HepG2 (cell line): ENCODE data around the gene BET1L. TPM values are rescaled to one million over a fixed set of nuclear protein-coding genes. Genes with fewer than 3 reads are reported as not detected.

Source experiments
- ATAC-seq: fragments of 200-7000 bp; cut with Tn5 transposase; 3 replicates; pipeline ENCODE4 v1.9.1; 2020; ENCODE audit warnings: mild to moderate bottlenecking, moderate library complexity
- BruUV-seq: library from RNA; stranded (reverse); fragments of 400-500 nt; replicated peaks from 2 replicates; lab custom pipeline; 2021; lab: Mats Ljungman, UMichigan
- CTCF ChIA-PET: fragments of 300-600 bp; formaldehyde crosslinking; extraction: SDS; loops from one replicate; lab custom pipeline; 2021; ENCODE audit warnings: low total read pairs, inconsistent platforms, low intra/inter-chr PET ratio; lab: Yijun Ruan, JAX
- POLR2A ChIA-PET: fragments of 350-600 bp; sonication (Branson Sonifier 250); formaldehyde crosslinking; loops from one replicate; lab custom pipeline; 2020; ENCODE audit warnings: antibody characterized with exemption, inconsistent platforms; lab: Yijun Ruan, JAX
- DNase-seq: peaks from one replicate; pipeline ENCODE4 v3.0.0-alpha.2; 2015; ENCODE audit warnings: low spot score
- FAIRE-seq: peaks from 3 replicates; lab custom pipeline; 2011; peaks lifted over from hg19 to GRCh38; lab: Jason Lieb, UNC
- H2AFZ ChIP-seq: one replicate; pipeline ENCODE4 v1.6.1; 2011; ENCODE audit warnings: low read length, inconsistent platforms
- H3K27ac ChIP-seq: fragments of 300-600 bp; 3 replicates; pipeline ENCODE4 v1.8.0; 2011; ENCODE audit warnings: mixed run types, mild to moderate bottlenecking, mixed read lengths, low read length, inconsistent platforms; ENCODE audit not compliant: insufficient read depth; ENCODE audit errors: extremely low read length
- H3K27me3 ChIP-seq, 2 experiments: fragments of 200-600 bp in 1 of 2; 2 replicates in 1 of 2; 3 replicates in 1 of 2; pipeline versions ENCODE4 v1.6.0 to v1.8.0; 2011; ENCODE audit warnings: low read length in 2 of 2, mild to moderate bottlenecking in 2 of 2, moderate library complexity in 2 of 2, inconsistent platforms in 1 of 2; ENCODE audit not compliant: insufficient read depth in 2 of 2, control insufficient read depth in 1 of 2
- H3K36me3 ChIP-seq, 2 experiments: fragments of 200-600 bp in 1 of 2; replicated peaks in 1 of 2; 2 replicates in 1 of 2; 3 replicates in 1 of 2; pipeline versions ENCODE4 v1.5.1 to v1.8.0; 2011; ENCODE audit warnings: low read length in 2 of 2, inconsistent platforms in 1 of 2; ENCODE audit not compliant: insufficient read depth in 2 of 2, control insufficient read depth in 1 of 2
- H3K4me1 ChIP-seq: 2 replicates; pipeline ENCODE4 v1.5.1; 2012; ENCODE audit warnings: low read length, inconsistent platforms; ENCODE audit not compliant: insufficient read depth
- H3K4me2 ChIP-seq: 2 replicates; pipeline ENCODE4 v1.6.0; 2011; ENCODE audit warnings: low read depth, low read length, inconsistent platforms
- H3K4me3 ChIP-seq, 3 experiments: fragments of 200-600 bp in 1 of 3; sonication (generic), shearing (Covaris generic) in 1 of 3; replicated peaks in 1 of 3; 2 replicates each; pipeline ENCODE4 v1.5.1; 2011 to 2016; ENCODE audit warnings: low read length in 3 of 3, inconsistent platforms in 2 of 3, low read depth in 2 of 3, mild to moderate bottlenecking in 2 of 3, control low read depth in 1 of 3, mixed read lengths in 1 of 3; ENCODE audit not compliant: insufficient read depth in 1 of 3
- H3K79me2 ChIP-seq: one replicate; pipeline ENCODE4 v1.6.1; 2011; ENCODE audit warnings: low read length, inconsistent platforms; ENCODE audit not compliant: insufficient read depth
- H3K9ac ChIP-seq: 2 replicates; pipeline ENCODE4 v1.6.0; 2011; ENCODE audit warnings: mild to moderate bottlenecking, low read depth, low read length, inconsistent platforms; ENCODE audit not compliant: insufficient read depth
- H3K9me3 ChIP-seq: 2 replicates; pipeline ENCODE4 v1.5.1; 2012; ENCODE audit warnings: mild to moderate bottlenecking, low read length
- H4K20me1 ChIP-seq: 2 replicates; pipeline ENCODE4 v1.6.0; 2011; ENCODE audit warnings: inconsistent platforms, mild to moderate bottlenecking, low read length, moderate library complexity; ENCODE audit not compliant: insufficient read depth
- CERS6 ChIP-seq: sonication (generic); formaldehyde crosslinking; IDR thresholded peaks from 2 replicates; pipeline ENCODE4 v1.5.0; 2020; ENCODE audit warnings: missing genetic modification reagents
- DPF2 ChIP-seq: sonication (generic); formaldehyde crosslinking; IDR thresholded peaks from 2 replicates; pipeline ENCODE4 v1.4.0; 2020; ENCODE audit warnings: mild to moderate bottlenecking, low read depth, missing genetic modification reagents, borderline replicate concordance
- HMG20A ChIP-seq: IDR thresholded peaks from 2 replicates; pipeline ENCODE4 v1.6.1; 2016; ENCODE audit warnings: borderline replicate concordance
- MAZ ChIP-seq, 2 experiments: sonication (generic) in 1 of 2; formaldehyde crosslinking in 1 of 2; IDR thresholded peaks; 2 replicates each; pipeline versions ENCODE4 v1.5.0 to v1.6.1; 2012 to 2020; ENCODE audit warnings: low read depth in 2 of 2, mild to moderate bottlenecking in 2 of 2, borderline replicate concordance in 1 of 2, improper control_type of control experiment in 1 of 2, low read length in 1 of 2, missing genetic modification reagents in 1 of 2, moderate library complexity in 1 of 2
- MYPOP ChIP-seq: sonication (generic); formaldehyde crosslinking; IDR thresholded peaks from 2 replicates; pipeline ENCODE4 v1.8.1; 2023; ENCODE audit warnings: mild to moderate bottlenecking, moderate library complexity, missing genetic modification reagents
- NCOR1 ChIP-seq: fragments of 200-600 bp; sonication (generic); IDR thresholded peaks from 2 replicates; pipeline ENCODE4 v1.7.0; 2017; ENCODE audit warnings: antibody characterized with exemption, low read length, borderline replicate concordance
- NFKB2 ChIP-seq: sonication (generic); formaldehyde crosslinking; IDR thresholded peaks from 2 replicates; pipeline ENCODE4 v1.4.0; 2020; ENCODE audit warnings: missing genetic modification reagents, borderline replicate concordance
- PAF1 ChIP-seq: IDR thresholded peaks from 2 replicates; pipeline ENCODE4 v1.6.1; 2016; ENCODE audit warnings: missing genetic modification reagents, missing compliant biosample characterization
- POLR2A ChIP-seq, 2 experiments: IDR thresholded peaks; 2 replicates each; pipeline ENCODE4 v1.6.1; 2011; ENCODE audit warnings: low read depth in 2 of 2, low read length in 2 of 2, mild to moderate bottlenecking in 1 of 2, moderate library complexity in 1 of 2; ENCODE audit not compliant: insufficient read depth in 1 of 2
- RARG ChIP-seq: sonication (generic); formaldehyde crosslinking; IDR thresholded peaks from 2 replicates; pipeline ENCODE4 v1.4.0; 2020; ENCODE audit warnings: low read depth, mild to moderate bottlenecking, missing genetic modification reagents
- SMYD3 ChIP-seq: sonication (generic); formaldehyde crosslinking; IDR thresholded peaks from 2 replicates; pipeline ENCODE4 v1.8.1; 2023; ENCODE audit warnings: mild to moderate bottlenecking, missing genetic modification reagents
- ZBTB25 ChIP-seq: IDR thresholded peaks from 2 replicates; pipeline ENCODE4 v1.6.1; 2018; ENCODE audit warnings: missing genetic modification reagents
- ZBTB8A ChIP-seq: sonication (generic); formaldehyde crosslinking; IDR thresholded peaks from 2 replicates; pipeline ENCODE4 v1.4.0; 2020; ENCODE audit warnings: mild to moderate bottlenecking, low read depth, missing genetic modification reagents, borderline replicate concordance
- ZFP90 ChIP-seq: sonication (generic); formaldehyde crosslinking; IDR thresholded peaks from 2 replicates; pipeline ENCODE4 v1.8.0; 2022; ENCODE audit warnings: missing genetic modification reagents, mild to moderate bottlenecking, inconsistent platforms, borderline replicate concordance
- ZNF747 ChIP-seq: sonication (generic); formaldehyde crosslinking; IDR thresholded peaks from 2 replicates; pipeline ENCODE4 v1.8.1; 2023; ENCODE audit warnings: missing genetic modification reagents, mild to moderate bottlenecking, borderline replicate concordance
- ZNF761 ChIP-seq: sonication (generic); formaldehyde crosslinking; conservative IDR thresholded peaks from 2 replicates; pipeline ENCODE4 v1.4.0; 2020; ENCODE audit warnings: mild to moderate bottlenecking, missing genetic modification reagents
- ZNF879 ChIP-seq: sonication (generic); formaldehyde crosslinking; IDR thresholded peaks from 2 replicates; pipeline ENCODE4 v1.8.1; 2023; ENCODE audit warnings: missing genetic modification reagents
- WGBS: methylation state at CpG from one replicate; pipeline ENCODE4 v1.1.6; 2017; ENCODE audit warnings: low lambda C conversion rate; 5-methylcytosine and 5-hydroxymethylcytosine counted together
- in situ Hi-C: cut with HindIII; loops from 2 replicates; pipeline ENCODE4 v1.10.0; 2017; ENCODE audit warnings: low pct_unique_long_range_greater_than_20kb; ENCODE audit not compliant: extremely low pct_ligation_motif_present
- intact Hi-C: fragments of 100-400 bp; cut with micrococcal nuclease; formaldehyde crosslinking; loops from one replicate; pipeline ENCODE4 v1.10.0; 2022; ENCODE audit not compliant: unreplicated experiment
- polyA plus RNA-seq, 8 experiments: library from polyadenylated mRNA; depleted of rRNA in 3 of 8; stranded (reverse) in 7 of 8; unstranded in 1 of 8; fragments of >200 nt; fragmentation: Illumina TruSeq in 4 of 8; extraction: Trizol in 4 of 8; gene quantifications; 2 replicates each; pipeline versions ENCODE4 v1.2.1 to v1.2.3, GENCODE V29; 2011 to 2016; ENCODE audit warnings: low read depth in 4 of 8, missing spikeins in 1 of 8, mixed read lengths in 1 of 8; ENCODE audit not compliant: insufficient read depth in 1 of 8
- total RNA-seq, 5 experiments: library from RNA; depleted of rRNA; stranded (reverse); fragments of >200 nt; fragmentation: Illumina TruSeq; extraction: Trizol; gene quantifications; 2 replicates each; pipeline ENCODE4 v1.2.3, GENCODE V29; 2016; ENCODE audit warnings: low read depth in 1 of 5

Gene BET1L
- total and polyA plus RNA-seq, 2 of the 13 experiments (the other 11 are each of a cell fraction or from before 2014, with no cell fraction given), result 26.2 to 59.6 TPM

GRCh38 chr11:214083-214482, 6.9 kb upstream of the BET1L start:
- no TSS peak for BruUV-seq
- CTCF ChIA-PET, result no interaction called here
- H3K4me1 ChIP-seq, result peaks cover 41% of the 10 kb centered on the region
- H3K4me3 ChIP-seq, result no peak overlapping the region
- 100% methylated on average over 2 of the region's 7 CpGs for WGBS
- H3K79me2 ChIP-seq, result peaks cover 19% of the 10 kb centered on the region
- intact Hi-C loops (no loop called here), in situ Hi-C loops (no loop called here)
- no peak for TF ChIP-seq ZNF761 (CRISPR knock-in tag)
- no peak for TF ChIP-seq SMYD3 (CRISPR knock-in tag)
- TF ChIP-seq POLR2A (IDR thresholded peaks at IDR 0.05; ENCODE audit: insufficient read depth in 1 of 2, low read depth in 2 of 2, low read length in 2 of 2), result peak in 1 of 2 experiments; percentile 27; a peak in 1 of 4 replicates
- no peak for TF ChIP-seq MYPOP (CRISPR knock-in tag)
- no peaks in the 10 kb centered on the region for H3K27me3 ChIP-seq
- peaks cover 36 to 64% of the 10 kb centered on the region in 2 experiments for H3K36me3 ChIP-seq
- no peak overlapping the region for H3K9ac ChIP-seq
- H3K27ac ChIP-seq, result no peak overlapping the region
- H3K9me3 ChIP-seq, result no peaks in the 10 kb centered on the region
- no peak for DNase-seq
- POLR2A ChIA-PET, result no interaction called here
- H2AFZ ChIP-seq, result no peak overlapping the region
- no peak overlapping the region for H3K4me2 ChIP-seq
- no peak for FAIRE-seq
- no peak for ATAC-seq
- no peaks in the 10 kb centered on the region; the same call in 1 of the 2 replicates for H4K20me1 ChIP-seq

- Histone ChIP-seq H2AFZ (no peak overlapping the region), H3K4me1 (peaks cover 42% of the 10 kb centered on the region), H3K9ac (no peak overlapping the region), H3K79me2 (peaks cover 25% of the 10 kb centered on the region), H3K4me3 (no peak overlapping the region), H3K27me3 (no peaks in the 10 kb centered on the region; a peak in 1 of 5 replicates), H3K36me3 (peaks cover 36 to 60% of the 10 kb centered on the region in 2 experiments), H3K27ac (no peak overlapping the region), H3K9me3 (no peaks in the 10 kb centered on the region), H3K4me2 (no peak overlapping the region), H4K20me1 (no peaks in the 10 kb centered on the region; the same call in 1 of the 2 replicates)
- FAIRE-seq (no peak), ATAC-seq (no peak), DNase-seq (no peak)
- BruUV-seq, result no TSS peak
- in situ Hi-C loops (no loop called here), intact Hi-C loops (no loop called here)
- POLR2A ChIA-PET, result no interaction called here
- CTCF ChIA-PET, result no interaction called here
- 92% methylated on average over 4 of the region's 4 CpGs for WGBS
- TF ChIP-seq ZNF879 (CRISPR knock-in tag), result no peak
- TF ChIP-seq CERS6 (CRISPR knock-in tag), result no peak
- TF ChIP-seq ZBTB25 (CRISPR knock-in tag), result no peak
- no peak for TF ChIP-seq PAF1 (CRISPR knock-in tag)
- no peak for TF ChIP-seq ZFP90 (CRISPR knock-in tag)
- TF ChIP-seq RARG (CRISPR knock-in tag), result no peak
- no peak for TF ChIP-seq HMG20A (CRISPR knock-in tag)
- no peak for TF ChIP-seq ZNF747
- TF ChIP-seq ZBTB8A, result no peak
- no peak for TF ChIP-seq NFKB2 (CRISPR knock-in tag)
- TF ChIP-seq MAZ (IDR thresholded peaks at IDR 0.05; ENCODE audit: borderline replicate concordance, low read depth, low read length), result no peak
- TF ChIP-seq MAZ (CRISPR knock-in tag; IDR thresholded peaks at IDR 0.05; ENCODE audit: low read depth), result no peak
- TF ChIP-seq NCOR1, result no peak
- TF ChIP-seq DPF2 (CRISPR knock-in tag), result no peak
These were observed 5.9 kb upstream of the BET1L start for GRCh38 chr11:213111-213510.
